Measurements from ENCODE around the gene CCSER1.

- no peak for TF ChIP-seq CTCF (conservative IDR thresholded peaks at IDR 0.05 in 1 of 2, IDR thresholded peaks at IDR 0.05 in 1 of 2; ENCODE audit: low read depth in 1 of 2, low read length in 2 of 2)
- TF ChIP-seq EZH2 (IDR thresholded peaks at IDR 0.05; ENCODE audit: low read length, missing control alignments): no peak
Observed at GRCh38 chr4:91590260-91590659, 1463.1 kb downstream of the CCSER1 start.

All from fibroblast of lung (primary cell).